GM20431 (cell line): Measurements from ENCODE around the gene HOXB5.

Source experiments
- in situ Hi-C: fragments of 300-500 bp; cut with MseI, MboI; formaldehyde crosslinking; loops from one replicate; pipeline ENCODE4 v1.15.0; 2020; ENCODE audit warnings: low sequenced_read_pairs; ENCODE audit not compliant: unreplicated experiment

The HOXB5 gene

DNA sequence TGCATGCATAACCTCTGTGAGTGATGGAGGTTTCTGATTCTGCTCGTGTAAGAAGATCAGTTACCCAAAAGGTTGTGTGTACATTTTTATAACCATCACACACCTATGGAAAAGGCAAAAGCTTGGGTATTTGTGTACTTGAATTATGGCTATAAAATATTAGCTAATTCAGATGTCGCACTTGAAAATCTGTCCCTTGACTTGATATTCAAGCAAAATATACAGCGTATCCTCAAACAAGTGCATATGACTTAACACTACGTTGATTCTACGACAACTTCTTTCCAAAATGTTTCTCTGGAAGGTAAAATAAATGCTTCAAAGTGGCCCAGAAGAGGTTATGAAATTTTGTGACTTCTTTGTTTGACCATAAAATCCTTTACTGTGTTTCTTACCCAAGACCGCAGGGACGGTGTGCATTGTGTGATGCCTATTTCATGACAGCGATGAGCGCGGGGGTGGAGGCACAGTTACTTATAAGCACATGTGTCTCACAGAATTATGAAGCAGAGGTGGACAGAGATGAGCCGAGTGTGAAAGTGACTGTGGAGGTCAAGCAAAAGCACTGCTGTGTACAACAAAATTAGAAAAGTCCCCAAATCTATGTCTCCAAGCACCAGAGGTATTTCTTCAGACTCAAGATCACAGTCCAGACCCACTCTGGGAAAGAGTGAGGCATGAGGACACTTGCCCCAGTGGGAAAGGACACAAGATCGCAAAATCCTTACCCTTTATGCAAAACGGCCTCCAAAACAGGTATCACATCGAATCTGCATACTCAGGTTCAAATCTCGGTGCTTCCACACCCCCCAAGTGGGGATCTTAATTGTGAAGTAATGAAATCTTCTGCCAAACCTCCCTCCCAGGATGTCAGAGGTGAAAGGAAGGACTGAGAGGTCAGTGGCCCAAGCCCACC is 36.7 kb upstream of the HOXB5 start:
- in situ Hi-C loops: no loop called here

GRCh38 chr17:48629411-48629759 is 35.8 kb upstream of the HOXB5 start:
- in situ Hi-C loops: no loop called here

DNA sequence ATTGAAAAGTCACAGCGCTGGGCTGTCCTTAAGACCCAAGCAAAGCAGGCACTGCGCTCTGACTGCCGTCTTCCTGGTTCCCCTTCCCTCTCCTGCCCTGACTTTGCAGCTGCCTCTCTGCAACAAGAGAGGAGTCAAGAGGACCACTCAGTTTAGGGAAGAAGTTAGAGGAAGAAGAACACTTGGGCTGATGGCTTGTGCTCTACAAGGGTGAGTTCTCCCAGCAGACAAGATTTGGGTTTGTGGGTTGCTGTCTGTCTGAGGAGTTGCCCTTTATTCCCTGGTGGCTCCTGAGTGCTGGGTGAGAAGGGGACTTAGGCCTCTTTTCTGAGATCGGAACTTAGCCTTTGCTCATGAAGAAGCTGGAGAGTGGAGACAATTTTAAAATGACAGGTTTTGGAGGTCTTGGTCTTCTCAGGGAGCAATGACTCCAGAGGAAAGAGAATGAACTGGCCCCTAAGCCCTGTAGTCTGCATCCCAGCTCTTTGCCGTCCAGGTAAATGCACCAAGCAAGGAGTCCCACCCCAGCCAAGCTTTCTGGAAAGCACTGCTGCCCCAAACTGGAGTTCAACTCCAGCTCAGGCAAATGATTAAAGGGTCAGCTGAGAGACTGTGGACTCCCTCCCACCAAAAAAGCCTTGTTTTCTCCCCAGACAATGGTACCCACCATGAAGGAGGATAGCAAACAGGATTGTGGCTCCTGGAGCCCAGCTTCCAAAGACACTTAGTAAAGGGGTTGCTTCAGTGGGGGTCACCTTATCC is 35.3 kb upstream of the HOXB5 start:
- in situ Hi-C loops: no loop called here

GRCh38 chr17:48627623-48628521 is 34.3 kb upstream of the HOXB5 start:
- in situ Hi-C loops: no loop called here

GRCh38 chr17:48627118-48627597 is 33.6 kb upstream of the HOXB5 start:
- in situ Hi-C loops: no loop called here

- in situ Hi-C loops: no loop called here
These were observed 32.9 kb upstream of the HOXB5 start, which contains the start of gene HOXB9 for GRCh38 chr17:48626245-48627117. TSS of gene HOXB9 (minus strand) at chr17:48626358. CDS start at chr17:48626269, 89 bp downstream.

DNA sequence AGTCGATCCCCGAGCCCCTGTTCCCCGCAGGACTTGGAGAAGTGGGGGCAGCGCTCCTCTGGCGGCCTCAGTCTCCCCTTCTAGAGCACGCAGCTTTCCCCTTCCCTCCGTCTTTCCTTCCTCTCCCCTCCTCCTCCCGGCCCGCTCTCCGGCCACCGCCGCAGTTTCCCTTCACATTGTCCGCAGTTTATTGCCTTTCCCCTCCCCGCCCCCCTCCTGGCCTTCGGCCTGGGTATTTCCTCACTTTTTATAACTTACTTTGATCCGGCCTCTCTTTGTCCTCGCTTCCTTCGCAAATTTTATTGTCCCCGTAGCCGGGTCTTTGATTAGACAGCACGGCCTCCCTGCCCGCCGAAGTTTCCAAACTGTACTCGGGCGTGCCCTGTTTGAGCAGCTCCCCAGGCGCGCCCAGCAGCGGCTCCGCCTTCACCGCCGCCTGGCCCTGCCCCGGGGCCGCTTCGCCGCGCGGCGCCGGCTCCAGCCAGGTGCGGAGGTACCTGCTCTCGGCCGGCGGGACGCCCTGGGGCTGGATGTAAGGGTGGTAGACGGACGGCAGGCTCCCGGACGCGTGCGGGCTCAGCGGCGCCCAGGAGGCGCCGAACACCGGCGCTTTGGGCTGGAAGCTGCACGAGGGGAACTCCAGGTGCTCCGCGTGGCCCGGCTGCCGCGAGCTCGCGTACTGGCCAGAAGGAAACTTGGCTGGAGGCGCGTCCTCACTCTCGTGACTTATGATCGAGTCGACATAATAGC is 32.1 kb upstream of the HOXB5 start:
- in situ Hi-C loops: no loop called here

- in situ Hi-C loops: no loop called here
These were observed 31.2 kb upstream of the HOXB5 start for GRCh38 chr17:48624544-48625494.

DNA sequence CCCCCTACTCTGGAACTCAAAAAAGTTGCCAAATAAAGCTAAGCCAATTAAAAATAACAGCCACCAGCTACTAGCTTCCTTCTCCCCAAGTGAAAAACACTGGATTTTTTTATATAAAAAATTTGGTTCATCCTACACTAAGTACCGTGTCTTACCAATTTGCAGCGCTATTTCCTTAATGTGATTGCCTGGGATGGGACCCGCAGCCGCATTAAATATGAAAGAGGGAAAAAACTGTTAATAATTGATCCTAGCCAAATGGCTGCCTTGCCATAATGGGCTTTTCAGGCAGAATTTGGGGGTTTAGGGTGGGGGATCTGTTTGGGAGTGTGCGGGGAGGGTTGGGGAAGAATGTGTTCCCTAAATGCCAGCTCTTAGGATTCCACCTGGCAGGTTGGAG is 30.5 kb upstream of the HOXB5 start:
- in situ Hi-C loops: no loop called here

GRCh38 chr17:48623583-48623982 is 30.0 kb upstream of the HOXB5 start:
- in situ Hi-C loops: no loop called here

- in situ Hi-C loops: no loop called here
These were observed 29.3 kb upstream of the HOXB5 start for GRCh38 chr17:48622857-48623256.

- in situ Hi-C loops: no loop called here
These were observed 28.1 kb upstream of the HOXB5 start for GRCh38 chr17:48621410-48622392.

GRCh38 chr17:48620461-48621139 is 27.0 kb upstream of the HOXB5 start:
- in situ Hi-C loops: no loop called here

- in situ Hi-C loops: no loop called here
These were observed 26.4 kb upstream of the HOXB5 start for GRCh38 chr17:48619826-48620449.

DNA sequence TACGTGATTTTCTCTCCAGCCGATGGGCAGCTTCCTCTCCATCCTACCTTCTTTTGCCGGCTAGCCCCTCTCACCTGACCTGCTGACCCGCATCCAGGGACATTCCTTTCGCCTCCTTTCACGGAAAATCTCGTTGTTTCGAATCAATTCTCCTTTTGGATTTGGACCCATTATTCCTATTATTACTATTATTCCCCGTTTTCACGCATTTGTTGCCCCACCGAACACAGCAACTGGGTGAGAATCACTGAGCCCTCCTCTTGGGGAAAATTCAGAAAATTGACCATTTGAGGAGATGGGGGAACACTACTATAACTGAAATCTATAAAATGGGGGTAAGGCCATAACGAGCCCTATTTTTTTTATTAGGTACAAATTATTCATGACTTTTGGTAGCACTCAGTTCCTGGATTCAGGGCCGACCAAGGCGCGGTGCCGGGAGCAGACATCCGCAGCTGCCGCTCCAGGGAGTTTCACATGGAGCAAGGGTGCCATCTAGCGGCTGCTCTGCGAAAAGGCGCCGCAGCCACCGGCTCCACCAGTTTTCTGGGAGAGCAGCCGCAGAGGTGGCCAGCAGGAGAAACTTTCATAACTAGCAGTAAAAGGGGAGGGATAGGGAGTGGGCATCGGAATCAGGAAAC is 24.8 kb upstream of the HOXB5 start:
- in situ Hi-C loops: no loop called here
